Activated CD8-positive, alpha-beta T cell treated with anti-CD3 and anti-CD28 coated beads for 36 hours (primary cell): ENCODE measurements around the gene NR2F1-AS1. TPM values are rescaled to one million over a fixed set of nuclear protein-coding genes. Genes with fewer than 3 reads are reported as not detected.
"Not testable (repeated sequence)": the region's sequence is repeated elsewhere in the genome, so short reads cannot be mapped to it uniquely, and the experiment has no call there.

Source experiments
- ATAC-seq: fragments of 200-7000 bp; cut with Tn5 transposase; one replicate; pipeline ENCODE4 v1.10.0; 2021; ENCODE audit warnings: mild to moderate bottlenecking, moderate library complexity
- CTCF ChIA-PET: fragments of 350-600 bp; sonication (Branson Sonifier 250); formaldehyde crosslinking; loops from one replicate; lab custom pipeline; 2021; ENCODE audit warnings: antibody characterized with exemption; lab: Charles Lee
- POLR2A ChIA-PET: fragments of 350-600 bp; sonication (Branson Sonifier 250); formaldehyde crosslinking; loops from one replicate; lab custom pipeline; 2021; ENCODE audit warnings: antibody characterized with exemption; lab: Charles Lee
- DNase-seq: peaks from one replicate; pipeline ENCODE4 v3.0.0-alpha.2; 2020
- H3K27ac Mint-ChIP-seq: one replicate; pipeline ENCODE4 v1.8.0; 2021; ENCODE audit warnings: mild to moderate bottlenecking, mixed read lengths
- H3K27me3 Mint-ChIP-seq: one replicate; pipeline ENCODE4 v1.8.0; 2021; ENCODE audit warnings: mixed read lengths
- H3K36me3 Mint-ChIP-seq: one replicate; pipeline ENCODE4 v1.8.0; 2021; ENCODE audit warnings: low read depth, mixed read lengths
- H3K4me1 Mint-ChIP-seq: one replicate; pipeline ENCODE4 v1.8.0; 2021; ENCODE audit warnings: low read depth, mixed read lengths
- H3K4me3 Mint-ChIP-seq: one replicate; pipeline ENCODE4 v1.8.0; 2021; ENCODE audit warnings: mild to moderate bottlenecking, moderate library complexity, mixed read lengths
- H3K9me3 Mint-ChIP-seq: one replicate; pipeline ENCODE4 v1.8.0; 2021; ENCODE audit warnings: mixed read lengths
- intact Hi-C: fragments of 100-400 bp; cut with micrococcal nuclease; formaldehyde crosslinking; loops from one replicate; pipeline ENCODE4 v1.10.0; 2022
- total RNA-seq, 2 experiments: library from RNA; stranded (reverse); gene quantifications; one replicate each; pipeline ENCODE4 v1.2.3, GENCODE V29; 2021
- TF ChIP-seq, protein P1 (sequence below): fragments of 200-600 bp; IDR thresholded peaks from one replicate; pipeline ENCODE4 v1.8.0; 2022; ENCODE audit warnings: antibody characterized with exemption, mild to moderate bottlenecking

The NR2F1-AS1 gene
- total RNA-seq, 2 experiments from 2014 or later: not detected

DNA sequence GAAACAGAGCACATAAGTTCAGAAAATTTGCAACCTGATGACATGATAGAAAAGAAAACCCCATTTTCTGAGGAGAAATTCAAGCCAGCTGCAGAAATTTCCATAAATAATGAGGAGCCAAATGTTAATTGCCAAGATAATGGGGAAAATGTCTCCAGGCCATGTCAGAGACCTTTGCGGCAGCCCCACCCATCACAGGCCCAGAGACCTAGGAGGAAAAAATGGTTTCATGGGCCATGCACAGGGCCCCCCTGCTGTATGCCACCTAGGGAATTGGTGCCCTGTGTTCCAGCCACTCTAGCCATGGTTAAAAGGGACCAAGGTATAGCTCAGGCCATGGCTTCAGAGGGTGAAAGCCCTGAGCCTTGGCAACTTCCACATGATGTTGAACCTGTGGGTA is 118.1 kb downstream of the NR2F1-AS1 start:
- ChIA-PET POLR2A (no interaction called here), CTCF (no interaction called here)
- no peaks in the 10 kb centered on the region for H3K27me3 Mint-ChIP-seq
- intact Hi-C loops: no loop called here
- no peak for DNase-seq
- H3K4me1 Mint-ChIP-seq: no peaks in the 10 kb centered on the region
- no peaks in the 10 kb centered on the region for H3K36me3 Mint-ChIP-seq
- no peak overlapping the region for H3K27ac Mint-ChIP-seq
- peaks cover 26% of the 10 kb centered on the region for H3K9me3 Mint-ChIP-seq
- H3K4me3 Mint-ChIP-seq: no peak overlapping the region
- TF ChIP-seq, protein P1, sequence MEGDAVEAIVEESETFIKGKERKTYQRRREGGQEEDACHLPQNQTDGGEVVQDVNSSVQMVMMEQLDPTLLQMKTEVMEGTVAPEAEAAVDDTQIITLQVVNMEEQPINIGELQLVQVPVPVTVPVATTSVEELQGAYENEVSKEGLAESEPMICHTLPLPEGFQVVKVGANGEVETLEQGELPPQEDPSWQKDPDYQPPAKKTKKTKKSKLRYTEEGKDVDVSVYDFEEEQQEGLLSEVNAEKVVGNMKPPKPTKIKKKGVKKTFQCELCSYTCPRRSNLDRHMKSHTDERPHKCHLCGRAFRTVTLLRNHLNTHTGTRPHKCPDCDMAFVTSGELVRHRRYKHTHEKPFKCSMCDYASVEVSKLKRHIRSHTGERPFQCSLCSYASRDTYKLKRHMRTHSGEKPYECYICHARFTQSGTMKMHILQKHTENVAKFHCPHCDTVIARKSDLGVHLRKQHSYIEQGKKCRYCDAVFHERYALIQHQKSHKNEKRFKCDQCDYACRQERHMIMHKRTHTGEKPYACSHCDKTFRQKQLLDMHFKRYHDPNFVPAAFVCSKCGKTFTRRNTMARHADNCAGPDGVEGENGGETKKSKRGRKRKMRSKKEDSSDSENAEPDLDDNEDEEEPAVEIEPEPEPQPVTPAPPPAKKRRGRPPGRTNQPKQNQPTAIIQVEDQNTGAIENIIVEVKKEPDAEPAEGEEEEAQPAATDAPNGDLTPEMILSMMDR: no peak
- ATAC-seq: no peak

- Mint-ChIP-seq H3K36me3 (no peaks in the 10 kb centered on the region), H3K4me3 (no peak overlapping the region), H3K9me3 (peaks cover 26% of the 10 kb centered on the region), H3K4me1 (no peaks in the 10 kb centered on the region), H3K27ac (no peak overlapping the region), H3K27me3 (no peaks in the 10 kb centered on the region)
- CTCF ChIA-PET: no interaction called here
- intact Hi-C loops: no loop called here
- POLR2A ChIA-PET: no interaction called here
- DNase-seq: no peak
- TF ChIP-seq, protein P1: no peak
- ATAC-seq: no peak
These were observed 119.3 kb downstream of the NR2F1-AS1 start for GRCh38 chr5:93461756-93462155.

GRCh38 chr5:93460286-93460685 is 120.7 kb downstream of the NR2F1-AS1 start:
- intact Hi-C loops: no loop called here
- H3K36me3 Mint-ChIP-seq: no peaks in the 10 kb centered on the region
- H3K27me3 Mint-ChIP-seq: no peaks in the 10 kb centered on the region
- no peak overlapping the region for H3K27ac Mint-ChIP-seq
- H3K4me3 Mint-ChIP-seq: no peak overlapping the region
- ATAC-seq (no peak), DNase-seq (no peak)
- POLR2A ChIA-PET: no interaction called here
- no peaks in the 10 kb centered on the region for H3K4me1 Mint-ChIP-seq
- H3K9me3 Mint-ChIP-seq: peaks cover 24% of the 10 kb centered on the region
- CTCF ChIA-PET: no interaction called here
- TF ChIP-seq, protein P1: no peak

DNA sequence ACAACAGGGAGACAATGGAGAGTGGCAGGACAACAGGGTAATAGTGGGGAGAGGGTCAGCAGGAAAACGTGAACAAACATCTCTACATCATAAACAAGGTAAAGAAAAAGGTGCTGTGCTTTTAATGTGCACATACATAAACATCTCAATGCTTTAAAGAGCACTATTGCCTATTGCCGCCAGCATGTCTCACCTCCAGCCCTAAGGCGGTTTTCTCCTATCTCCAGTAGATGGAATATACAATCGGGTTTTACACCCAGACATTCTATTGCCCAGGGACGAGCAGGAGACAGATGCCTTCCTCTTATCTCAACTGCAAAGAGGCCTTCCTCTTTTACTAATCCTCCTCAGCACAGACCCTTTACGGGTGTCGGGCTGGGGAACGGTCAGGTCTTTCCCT is 124.2 kb downstream of the NR2F1-AS1 start:
- DNase-seq, H3K36me3 Mint-ChIP-seq, ATAC-seq, intact Hi-C loops, CTCF ChIA-PET, H3K27me3 Mint-ChIP-seq, H3K4me3 Mint-ChIP-seq, H3K4me1 Mint-ChIP-seq, H3K27ac Mint-ChIP-seq, POLR2A ChIA-PET, H3K9me3 Mint-ChIP-seq: not testable (repeated sequence)

GRCh38 chr5:93454896-93455295 is 126.1 kb downstream of the NR2F1-AS1 start:
- ChIA-PET POLR2A (no interaction called here), CTCF (no interaction called here)
- Mint-ChIP-seq H3K27me3 (no peaks in the 10 kb centered on the region), H3K27ac (no peak overlapping the region), H3K9me3 (no peaks in the 10 kb centered on the region), H3K36me3 (no peaks in the 10 kb centered on the region), H3K4me3 (no peak overlapping the region), H3K4me1 (no peaks in the 10 kb centered on the region)
- TF ChIP-seq, protein P1: no peak
- DNase-seq (no peak), ATAC-seq (no peak)
- intact Hi-C loops: no loop called here

- ChIA-PET POLR2A (no interaction called here), CTCF (interaction anchor here (0.8 kb wide), 1 partner anchor 9 kb away, joined by 3 read pairs; no protein-coding TSS in a partner anchor)
- no peaks in the 10 kb centered on the region for H3K27me3 Mint-ChIP-seq
- H3K4me3 Mint-ChIP-seq: no peak overlapping the region
- H3K9me3 Mint-ChIP-seq: peaks cover 2% of the 10 kb centered on the region
- no peak overlapping the region for H3K27ac Mint-ChIP-seq
- ATAC-seq (no peak), DNase-seq (no peak)
- H3K36me3 Mint-ChIP-seq: no peaks in the 10 kb centered on the region
- intact Hi-C loops: no loop called here
- no peaks in the 10 kb centered on the region for H3K4me1 Mint-ChIP-seq
- TF ChIP-seq, protein P1: no peak
These were observed 128.8 kb downstream of the NR2F1-AS1 start for GRCh38 chr5:93452255-93452654.
